ENCODE measurements around the gene ELOB.

DNA sequence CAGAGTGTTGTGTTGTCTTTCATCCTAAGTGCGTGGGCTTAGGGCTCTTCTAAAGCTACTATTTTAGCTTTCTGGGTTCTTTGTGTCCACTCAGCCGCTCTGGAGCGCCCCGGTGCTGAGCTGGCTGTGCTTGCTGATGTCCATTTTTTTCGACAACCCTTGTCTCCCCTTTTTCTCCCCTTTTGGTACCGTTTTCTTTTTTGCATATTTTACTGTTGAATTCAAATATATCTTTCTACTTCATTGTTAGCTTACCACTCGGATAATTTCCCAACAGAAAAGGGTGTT, 23.4 kb downstream of the ELOB start:
- TF ChIP-seq, protein P1, sequence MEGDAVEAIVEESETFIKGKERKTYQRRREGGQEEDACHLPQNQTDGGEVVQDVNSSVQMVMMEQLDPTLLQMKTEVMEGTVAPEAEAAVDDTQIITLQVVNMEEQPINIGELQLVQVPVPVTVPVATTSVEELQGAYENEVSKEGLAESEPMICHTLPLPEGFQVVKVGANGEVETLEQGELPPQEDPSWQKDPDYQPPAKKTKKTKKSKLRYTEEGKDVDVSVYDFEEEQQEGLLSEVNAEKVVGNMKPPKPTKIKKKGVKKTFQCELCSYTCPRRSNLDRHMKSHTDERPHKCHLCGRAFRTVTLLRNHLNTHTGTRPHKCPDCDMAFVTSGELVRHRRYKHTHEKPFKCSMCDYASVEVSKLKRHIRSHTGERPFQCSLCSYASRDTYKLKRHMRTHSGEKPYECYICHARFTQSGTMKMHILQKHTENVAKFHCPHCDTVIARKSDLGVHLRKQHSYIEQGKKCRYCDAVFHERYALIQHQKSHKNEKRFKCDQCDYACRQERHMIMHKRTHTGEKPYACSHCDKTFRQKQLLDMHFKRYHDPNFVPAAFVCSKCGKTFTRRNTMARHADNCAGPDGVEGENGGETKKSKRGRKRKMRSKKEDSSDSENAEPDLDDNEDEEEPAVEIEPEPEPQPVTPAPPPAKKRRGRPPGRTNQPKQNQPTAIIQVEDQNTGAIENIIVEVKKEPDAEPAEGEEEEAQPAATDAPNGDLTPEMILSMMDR (IDR thresholded peaks at IDR 0.05): peak; percentile 23
- TF ChIP-seq GABPA (IDR thresholded peaks at IDR 0.05; ENCODE audit: low read depth) (no peak), ELF1 (IDR thresholded peaks at IDR 0.05) (no peak), JUND (IDR thresholded peaks at IDR 0.05) (no peak), YY1 (IDR thresholded peaks at IDR 0.05; ENCODE audit: low read depth) (no peak), SIN3A (IDR thresholded peaks at IDR 0.05; ENCODE audit: borderline replicate concordance, low read depth, low read length) (no peak)
- TF ChIP-seq, protein P2, sequence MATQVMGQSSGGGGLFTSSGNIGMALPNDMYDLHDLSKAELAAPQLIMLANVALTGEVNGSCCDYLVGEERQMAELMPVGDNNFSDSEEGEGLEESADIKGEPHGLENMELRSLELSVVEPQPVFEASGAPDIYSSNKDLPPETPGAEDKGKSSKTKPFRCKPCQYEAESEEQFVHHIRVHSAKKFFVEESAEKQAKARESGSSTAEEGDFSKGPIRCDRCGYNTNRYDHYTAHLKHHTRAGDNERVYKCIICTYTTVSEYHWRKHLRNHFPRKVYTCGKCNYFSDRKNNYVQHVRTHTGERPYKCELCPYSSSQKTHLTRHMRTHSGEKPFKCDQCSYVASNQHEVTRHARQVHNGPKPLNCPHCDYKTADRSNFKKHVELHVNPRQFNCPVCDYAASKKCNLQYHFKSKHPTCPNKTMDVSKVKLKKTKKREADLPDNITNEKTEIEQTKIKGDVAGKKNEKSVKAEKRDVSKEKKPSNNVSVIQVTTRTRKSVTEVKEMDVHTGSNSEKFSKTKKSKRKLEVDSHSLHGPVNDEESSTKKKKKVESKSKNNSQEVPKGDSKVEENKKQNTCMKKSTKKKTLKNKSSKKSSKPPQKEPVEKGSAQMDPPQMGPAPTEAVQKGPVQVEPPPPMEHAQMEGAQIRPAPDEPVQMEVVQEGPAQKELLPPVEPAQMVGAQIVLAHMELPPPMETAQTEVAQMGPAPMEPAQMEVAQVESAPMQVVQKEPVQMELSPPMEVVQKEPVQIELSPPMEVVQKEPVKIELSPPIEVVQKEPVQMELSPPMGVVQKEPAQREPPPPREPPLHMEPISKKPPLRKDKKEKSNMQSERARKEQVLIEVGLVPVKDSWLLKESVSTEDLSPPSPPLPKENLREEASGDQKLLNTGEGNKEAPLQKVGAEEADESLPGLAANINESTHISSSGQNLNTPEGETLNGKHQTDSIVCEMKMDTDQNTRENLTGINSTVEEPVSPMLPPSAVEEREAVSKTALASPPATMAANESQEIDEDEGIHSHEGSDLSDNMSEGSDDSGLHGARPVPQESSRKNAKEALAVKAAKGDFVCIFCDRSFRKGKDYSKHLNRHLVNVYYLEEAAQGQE (IDR thresholded peaks at IDR 0.05; ENCODE audit: low read depth, low read length): no peak
- TF ChIP-seq, protein P3, sequence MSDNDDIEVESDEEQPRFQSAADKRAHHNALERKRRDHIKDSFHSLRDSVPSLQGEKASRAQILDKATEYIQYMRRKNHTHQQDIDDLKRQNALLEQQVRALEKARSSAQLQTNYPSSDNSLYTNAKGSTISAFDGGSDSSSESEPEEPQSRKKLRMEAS (IDR thresholded peaks at IDR 0.05; ENCODE audit: low read depth): no peak
- TF ChIP-seq, protein P4, sequence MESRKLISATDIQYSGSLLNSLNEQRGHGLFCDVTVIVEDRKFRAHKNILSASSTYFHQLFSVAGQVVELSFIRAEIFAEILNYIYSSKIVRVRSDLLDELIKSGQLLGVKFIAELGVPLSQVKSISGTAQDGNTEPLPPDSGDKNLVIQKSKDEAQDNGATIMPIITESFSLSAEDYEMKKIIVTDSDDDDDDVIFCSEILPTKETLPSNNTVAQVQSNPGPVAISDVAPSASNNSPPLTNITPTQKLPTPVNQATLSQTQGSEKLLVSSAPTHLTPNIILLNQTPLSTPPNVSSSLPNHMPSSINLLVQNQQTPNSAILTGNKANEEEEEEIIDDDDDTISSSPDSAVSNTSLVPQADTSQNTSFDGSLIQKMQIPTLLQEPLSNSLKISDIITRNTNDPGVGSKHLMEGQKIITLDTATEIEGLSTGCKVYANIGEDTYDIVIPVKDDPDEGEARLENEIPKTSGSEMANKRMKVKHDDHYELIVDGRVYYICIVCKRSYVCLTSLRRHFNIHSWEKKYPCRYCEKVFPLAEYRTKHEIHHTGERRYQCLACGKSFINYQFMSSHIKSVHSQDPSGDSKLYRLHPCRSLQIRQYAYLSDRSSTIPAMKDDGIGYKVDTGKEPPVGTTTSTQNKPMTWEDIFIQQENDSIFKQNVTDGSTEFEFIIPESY (IDR thresholded peaks at IDR 0.05; ENCODE audit: borderline replicate concordance, low read depth): no peak

Data from SK-N-SH (cell line).